HG03066 (cell line): ENCODE measurements around the gene NGRN.
"Not testable (repeated sequence)": the region's sequence is repeated elsewhere in the genome, so short reads cannot be mapped to it uniquely, and the experiment has no call there.

Experiments used
- ATAC-seq: cut with Tn5 transposase; IDR thresholded peaks from one replicate; pipeline ENCODE4 v1.9.1; 2021; ENCODE audit warnings: low read depth; ENCODE audit not compliant: unreplicated experiment

Gene NGRN

DNA sequence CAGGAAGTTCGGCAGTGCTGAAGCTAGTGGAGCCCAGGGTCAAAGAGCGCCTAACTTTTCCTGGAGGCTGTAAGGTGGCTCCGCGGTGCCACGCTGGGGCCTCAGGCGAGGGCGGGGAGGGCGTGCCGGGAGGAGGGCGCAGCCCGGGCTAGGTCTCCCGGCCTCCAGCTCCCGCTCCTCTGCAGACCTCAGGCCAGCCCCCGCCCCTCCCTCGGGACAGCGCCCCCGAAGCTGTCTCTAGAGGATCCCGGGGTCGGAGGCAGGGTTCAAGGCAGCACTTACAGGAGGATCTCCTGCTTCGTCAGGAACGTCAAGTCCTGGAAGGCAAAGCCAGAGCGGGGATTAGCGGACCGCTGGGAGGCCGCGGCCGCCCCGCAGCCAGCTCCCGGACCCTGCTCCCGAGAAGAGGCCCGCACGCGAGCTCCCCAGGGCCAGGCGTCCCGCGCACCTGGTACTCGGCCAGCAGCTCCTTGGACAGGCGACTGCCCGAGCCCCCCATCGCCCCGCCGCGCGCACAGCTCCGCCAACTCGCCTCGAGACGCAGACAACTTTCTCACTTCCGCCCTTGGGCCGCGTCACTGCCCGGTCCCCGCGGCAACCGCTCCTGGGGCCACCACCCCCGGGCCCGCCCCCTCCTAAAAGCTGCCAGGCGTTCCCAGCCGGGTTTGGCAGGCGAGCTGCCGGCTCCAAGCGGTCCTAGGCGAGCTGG lies 31.9 kb upstream of the NGRN start, which contains the start of gene CIB1:
CIB1 (minus strand) TSS at position 555 of the 709 bp plus-strand sequence; CDS start at position 499, 56 bp downstream.
- ATAC-seq: peak; percentile 79

GRCh38 chr15:90234096-90234988 lies 31.1 kb upstream of the NGRN start, which contains the start of gene GDPGP1:
TSS of gene GDPGP1 (plus strand) at chr15:90234209. CDS start at chr15:90240909, 6,700 bp downstream.
- peak; percentile 52 for ATAC-seq

- ATAC-seq: no peak
Observed at GRCh38 chr15:90239371-90239770, 26.1 kb upstream of the NGRN start.

DNA sequence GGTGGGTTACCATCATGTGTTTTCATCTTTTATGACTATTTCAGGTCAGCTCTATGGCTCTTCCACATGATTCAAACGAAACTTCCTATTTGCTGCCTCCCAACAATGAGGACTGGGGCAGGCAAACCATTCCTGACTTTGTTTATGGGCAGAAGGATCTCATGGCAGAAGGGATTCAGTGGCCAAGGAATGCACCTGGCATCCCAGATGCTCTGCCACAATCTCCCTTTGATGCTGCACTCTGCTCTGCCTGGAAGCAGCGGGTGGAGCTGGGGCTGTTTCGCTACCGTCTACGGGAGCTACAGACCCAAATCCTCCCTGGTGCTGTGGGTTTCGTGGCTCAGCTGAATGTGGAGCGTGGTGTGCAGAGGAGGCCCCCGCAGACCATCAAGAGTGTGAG lies 24.6 kb upstream of the NGRN start:
- no peak for ATAC-seq

- ATAC-seq: no peak
Observed at GRCh38 chr15:90241343-90242192, 23.9 kb upstream of the NGRN start.

DNA sequence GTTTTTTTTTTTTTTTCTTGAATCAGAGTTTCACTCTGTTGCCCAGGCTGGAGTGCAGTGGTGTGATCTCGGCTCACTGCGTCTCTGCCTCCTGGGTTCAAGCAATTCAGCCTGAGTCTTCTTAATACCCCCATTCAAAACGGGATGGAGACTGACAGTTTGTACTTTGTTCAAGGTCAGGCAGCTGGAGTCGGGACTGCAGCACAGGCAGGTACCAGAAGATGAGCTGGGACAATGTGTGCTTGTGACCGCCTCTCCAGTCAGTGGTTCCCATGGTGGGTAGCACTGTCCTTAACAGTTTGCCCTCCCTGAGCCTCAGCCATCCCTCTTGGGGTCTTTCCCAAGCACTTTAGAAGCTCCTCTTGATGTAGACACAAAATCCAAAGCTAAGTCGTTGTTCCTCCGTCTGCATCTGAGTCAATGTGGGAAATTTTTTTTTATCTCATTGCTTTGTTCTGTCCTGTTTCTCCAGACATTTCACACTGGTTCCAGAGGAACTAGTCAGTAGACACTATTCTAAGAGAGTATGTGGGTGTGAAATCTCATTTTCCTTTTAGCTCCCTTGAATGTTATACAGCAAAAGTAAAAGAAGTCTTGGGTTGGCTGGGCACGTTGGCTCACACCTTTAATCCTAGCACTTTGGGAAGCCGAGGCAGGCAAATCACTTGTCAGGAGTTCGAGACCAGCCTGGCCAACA lies 21.4 kb upstream of the NGRN start:
- no peak for ATAC-seq

GRCh38 chr15:90248789-90249202 lies 16.7 kb upstream of the NGRN start:
- no peak for ATAC-seq

GRCh38 chr15:90249203-90249863 lies 16.1 kb upstream of the NGRN start, which contains the start of gene TTLL13:
TSS of gene TTLL13 (plus strand) at chr15:90249556. CDS start at chr15:90250631, 1,075 bp downstream.
- no peak for ATAC-seq

DNA sequence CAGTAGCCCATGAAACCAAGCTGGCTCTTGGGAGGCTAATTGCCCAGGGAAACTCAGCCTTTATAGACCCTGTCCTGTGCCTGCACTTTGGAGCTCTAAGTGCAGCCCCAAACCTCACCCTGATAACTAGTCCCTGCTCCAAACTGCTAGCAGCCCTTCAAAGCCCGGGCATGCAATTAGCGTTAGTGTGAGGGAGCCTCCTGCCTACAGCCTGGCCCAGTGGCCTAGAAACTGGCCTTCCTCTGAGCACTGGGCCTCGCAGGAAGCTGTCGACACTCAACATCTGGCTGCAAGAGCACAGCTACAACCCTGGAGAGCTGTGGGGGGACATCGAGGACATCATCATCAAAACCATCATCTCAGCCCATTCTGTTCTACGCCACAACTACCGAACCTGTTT lies 7.7 kb upstream of the NGRN start:
- ATAC-seq: no peak

- ATAC-seq: peak; percentile 91
Observed at GRCh38 chr15:90259524-90259923, 5.9 kb upstream of the NGRN start.

GRCh38 chr15:90260731-90261130 lies 4.7 kb upstream of the NGRN start:
- not testable (repeated sequence) for ATAC-seq

GRCh38 chr15:90261811-90262210 lies 3.7 kb upstream of the NGRN start:
- ATAC-seq: no peak

DNA sequence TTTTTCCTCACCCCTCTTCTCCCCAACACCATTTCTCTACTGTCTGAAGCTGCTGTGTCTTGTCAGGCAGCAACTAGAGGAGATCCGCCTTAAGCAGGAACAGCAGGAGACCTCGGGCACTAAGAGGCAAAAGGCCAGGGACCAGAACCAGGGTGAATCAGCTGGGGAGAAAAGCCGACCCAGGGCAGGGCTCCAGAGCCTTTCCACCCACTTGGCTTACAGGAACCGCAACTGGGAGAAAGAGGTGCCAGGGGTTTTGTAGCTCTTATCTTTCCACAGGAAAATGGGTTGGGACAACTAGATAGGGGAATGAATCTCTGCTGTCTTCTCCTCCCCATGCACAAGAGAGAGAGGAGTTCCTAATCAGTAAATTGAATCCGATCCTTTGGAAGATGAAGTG lies 3.0 kb upstream of the NGRN start:
- no peak for ATAC-seq

GRCh38 chr15:90264671-90265070 lies 801 bp upstream of the NGRN start:
- ATAC-seq: no peak

GRCh38 chr15:90266061-90266431 lies 574 bp downstream of the NGRN start:
- ATAC-seq: peak; percentile 3

DNA sequence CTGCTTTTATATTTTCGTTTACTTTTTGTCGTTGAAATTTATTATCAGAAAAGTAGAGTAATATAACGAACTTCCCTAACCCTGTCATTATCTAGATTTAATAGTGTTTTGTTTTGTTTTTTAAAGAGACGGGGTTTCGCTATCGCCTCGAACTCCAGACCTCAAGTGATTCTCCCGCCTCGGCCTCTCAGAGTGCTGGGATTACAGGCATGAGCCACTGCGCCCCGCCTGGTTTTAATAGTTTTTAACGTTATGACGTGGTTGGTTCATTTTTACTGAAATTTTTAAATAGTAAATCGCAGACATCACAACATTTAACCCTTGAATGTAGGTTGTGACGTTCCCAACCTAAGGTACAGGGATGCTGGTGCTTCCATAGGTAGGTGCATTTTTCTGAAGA lies 1.0 kb downstream of the NGRN start:
- ATAC-seq: no peak

- no peak for ATAC-seq
Observed at GRCh38 chr15:90268415-90268814, 2.9 kb downstream of the NGRN start.

DNA sequence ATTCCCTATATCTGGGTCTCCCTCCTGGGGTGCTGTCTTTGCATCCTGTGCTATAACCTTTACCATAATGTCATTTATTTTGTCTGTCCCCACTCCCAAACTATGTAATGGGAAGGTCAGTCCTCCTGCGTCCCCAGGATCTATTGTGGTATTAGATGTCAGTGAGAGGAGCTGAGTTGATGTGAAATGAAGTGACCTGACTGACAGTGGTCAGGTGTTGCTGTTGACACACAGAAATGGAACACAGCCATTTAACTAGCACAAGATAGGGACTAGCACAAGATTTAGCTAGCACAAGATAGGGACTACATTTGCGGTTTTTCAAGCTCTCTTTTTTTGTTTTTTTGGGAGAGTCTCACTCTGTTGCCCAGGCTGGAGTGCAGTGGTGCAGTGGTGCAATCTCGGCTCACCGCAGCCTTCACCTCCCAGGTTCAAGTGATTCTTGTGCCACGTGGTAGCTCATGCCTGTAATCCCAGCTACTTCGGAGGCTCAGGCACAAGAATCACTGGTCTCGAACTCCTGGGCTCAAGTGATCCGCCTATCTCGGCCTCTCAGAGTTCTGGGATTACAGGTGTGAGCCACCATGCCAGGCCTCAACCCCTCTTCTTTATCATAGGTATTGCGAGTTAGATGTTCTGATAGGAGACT lies 5.2 kb downstream of the NGRN start:
- no peak for ATAC-seq
